Type B pancreatic cell (in vitro differentiated cells): ENCODE measurements around the gene SNX33. TPM values are rescaled to one million over a fixed set of nuclear protein-coding genes. Genes with fewer than 3 reads are reported as not detected.

Experiments
- DNase-seq: peaks from one replicate; pipeline ENCODE4 v3.0.0; 2021; ENCODE audit warnings: mixed read lengths; ENCODE audit not compliant: unreplicated experiment; ENCODE audit errors: extremely low spot score
- H3K27ac Mint-ChIP-seq: 2 replicates; pipeline ENCODE4 v1.8.0; 2021; ENCODE audit warnings: mild to moderate bottlenecking, mixed read lengths
- H3K27me3 Mint-ChIP-seq: 2 replicates; pipeline ENCODE4 v1.8.0; 2021; ENCODE audit warnings: mixed read lengths
- H3K36me3 Mint-ChIP-seq: 2 replicates; pipeline ENCODE4 v1.8.0; 2021; ENCODE audit warnings: mixed read lengths
- H3K4me1 Mint-ChIP-seq: one replicate; pipeline ENCODE4 v1.8.0; 2021; ENCODE audit warnings: mixed read lengths; ENCODE audit not compliant: unreplicated experiment
- H3K4me3 Mint-ChIP-seq: 2 replicates; pipeline ENCODE4 v1.8.0; 2021; ENCODE audit warnings: mild to moderate bottlenecking, mixed read lengths
- H3K9me3 Mint-ChIP-seq: 2 replicates; pipeline ENCODE4 v1.8.0; 2021; ENCODE audit warnings: mixed read lengths
- CTCF ChIP-seq: fragments of 200-600 bp; sonication (generic); conservative IDR thresholded peaks from 2 replicates; pipeline ENCODE4 v1.5.0; 2021; ENCODE audit warnings: antibody characterized with exemption, mild to moderate bottlenecking
- total RNA-seq: library from RNA; stranded (reverse); gene quantifications from 2 replicates; pipeline ENCODE4 v1.2.1, GENCODE V29; 2021; ENCODE audit warnings: low replicate concordance

SNX33 gene
- total RNA-seq, 1 donor from 2014 or later = 24.9 TPM

- H3K4me1 Mint-ChIP-seq = peaks cover 37% of the 10 kb centered on the region
- H3K9me3 Mint-ChIP-seq = no peaks in the 10 kb centered on the region
Observed at GRCh38 chr15:75656813-75657212, 9.1 kb downstream of the SNX33 start.

GRCh38 chr15:75659141-75659771 is 11.5 kb downstream of the SNX33 start:
- H3K27ac Mint-ChIP-seq = no peak overlapping the region
- H3K4me1 Mint-ChIP-seq = peaks cover 19% of the 10 kb centered on the region
- TF ChIP-seq CTCF = no peak
- no peak overlapping the region for H3K4me3 Mint-ChIP-seq
- peaks cover 10% of the 10 kb centered on the region for H3K36me3 Mint-ChIP-seq
- H3K27me3 Mint-ChIP-seq = no peaks in the 10 kb centered on the region
- no peaks in the 10 kb centered on the region for H3K9me3 Mint-ChIP-seq
- no peak for DNase-seq

More at GRCh38 chr15:75656813-75657212, 9.1 kb downstream of the SNX33 start:
- Mint-ChIP-seq H3K36me3 (peaks cover 10% of the 10 kb centered on the region), H3K27me3 (no peaks in the 10 kb centered on the region), H3K27ac (no peak overlapping the region), H3K4me3 (no peak overlapping the region)
- no peak for TF ChIP-seq CTCF
- DNase-seq = no peak

GRCh38 chr15:75659928-75660645 is 12.4 kb downstream of the SNX33 start:
- Mint-ChIP-seq H3K27me3 (no peaks in the 10 kb centered on the region), H3K9me3 (no peaks in the 10 kb centered on the region)

GRCh38 chr15:75661100-75661755 is 13.5 kb downstream of the SNX33 start:
- no peak for DNase-seq
- Mint-ChIP-seq H3K9me3 (no peaks in the 10 kb centered on the region), H3K36me3 (peaks cover 7% of the 10 kb centered on the region), H3K4me3 (no peak overlapping the region), H3K27ac (peak overlapping the region; percentile 91), H3K4me1 (peaks cover 10% of the 10 kb centered on the region), H3K27me3 (no peaks in the 10 kb centered on the region)
- TF ChIP-seq CTCF = no peak

More at GRCh38 chr15:75659928-75660645, 12.4 kb downstream of the SNX33 start:
- peaks cover 14% of the 10 kb centered on the region for H3K4me1 Mint-ChIP-seq
- H3K36me3 Mint-ChIP-seq = peaks cover 10% of the 10 kb centered on the region
- TF ChIP-seq CTCF = no peak
- peak overlapping the region; percentile 87 for H3K27ac Mint-ChIP-seq
- no peak for DNase-seq
- H3K4me3 Mint-ChIP-seq = peak overlapping the region; percentile 61

GRCh38 chr15:75661756-75662140 is 14.0 kb downstream of the SNX33 start:
- TF ChIP-seq CTCF = no peak
- Mint-ChIP-seq H3K9me3 (no peaks in the 10 kb centered on the region), H3K27ac (peak overlapping the region; percentile 91), H3K27me3 (no peaks in the 10 kb centered on the region), H3K4me3 (no peak overlapping the region), H3K36me3 (peaks cover 4% of the 10 kb centered on the region), H3K4me1 (peaks cover 9% of the 10 kb centered on the region)
- DNase-seq = no peak
